ENCODE data around the gene COL1A1. TPM values are rescaled to one million over a fixed set of nuclear protein-coding genes. Genes with fewer than 3 reads are reported as not detected.

The COL1A1 gene
- total RNA-seq, 1 donor from 2014 or later = 6,804 TPM

DNA sequence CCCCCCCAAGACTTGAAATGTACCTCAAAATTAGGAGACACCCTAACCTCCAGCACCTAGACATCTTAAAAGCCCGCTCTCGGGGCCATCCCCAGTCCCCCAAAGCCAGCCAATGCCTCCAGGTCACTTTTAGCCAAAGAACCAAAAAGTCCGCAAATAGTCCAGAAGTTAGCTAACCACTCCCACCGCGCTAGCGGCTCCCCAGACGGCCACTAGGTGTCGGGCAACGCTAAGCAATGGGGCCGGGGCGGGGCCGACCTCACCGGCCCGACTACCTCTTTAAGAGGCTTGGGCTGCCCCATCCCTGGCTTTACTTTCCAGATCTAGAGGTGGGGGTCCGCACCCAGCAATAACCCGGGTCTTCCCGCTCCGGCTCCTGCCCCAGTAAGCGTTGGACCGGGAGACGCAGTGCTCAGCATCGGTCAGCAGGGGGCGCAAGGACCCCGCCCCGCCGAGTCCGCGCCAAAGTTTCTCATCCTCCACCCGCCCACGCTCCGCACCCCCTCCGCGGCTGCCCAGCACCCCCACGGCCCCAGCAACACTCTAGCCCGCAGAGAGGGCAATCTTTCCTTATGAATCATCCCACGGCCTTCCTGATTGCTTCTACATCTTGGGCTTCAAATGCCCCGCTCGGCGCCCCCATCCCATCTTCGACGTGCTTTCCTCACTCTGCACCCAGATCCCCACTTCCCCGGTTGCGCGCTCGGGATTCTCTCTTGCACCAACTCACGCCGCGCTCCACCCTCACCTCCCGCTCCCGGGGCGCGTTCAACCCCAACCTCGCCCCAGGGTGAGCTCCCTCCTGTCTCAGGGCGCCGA is 765 bp downstream of the COL1A1 start:
- no peak for DNase-seq (ENCODE audit: low spot score)

- peak; percentile 96 for DNase-seq (ENCODE audit: low spot score)
Measured at GRCh38 chr17:50199803-50200456, 1.5 kb downstream of the COL1A1 start.

GRCh38 chr17:50199211-50199802 is 2.1 kb downstream of the COL1A1 start:
- DNase-seq (ENCODE audit: low spot score) = peak; percentile 55

DNA sequence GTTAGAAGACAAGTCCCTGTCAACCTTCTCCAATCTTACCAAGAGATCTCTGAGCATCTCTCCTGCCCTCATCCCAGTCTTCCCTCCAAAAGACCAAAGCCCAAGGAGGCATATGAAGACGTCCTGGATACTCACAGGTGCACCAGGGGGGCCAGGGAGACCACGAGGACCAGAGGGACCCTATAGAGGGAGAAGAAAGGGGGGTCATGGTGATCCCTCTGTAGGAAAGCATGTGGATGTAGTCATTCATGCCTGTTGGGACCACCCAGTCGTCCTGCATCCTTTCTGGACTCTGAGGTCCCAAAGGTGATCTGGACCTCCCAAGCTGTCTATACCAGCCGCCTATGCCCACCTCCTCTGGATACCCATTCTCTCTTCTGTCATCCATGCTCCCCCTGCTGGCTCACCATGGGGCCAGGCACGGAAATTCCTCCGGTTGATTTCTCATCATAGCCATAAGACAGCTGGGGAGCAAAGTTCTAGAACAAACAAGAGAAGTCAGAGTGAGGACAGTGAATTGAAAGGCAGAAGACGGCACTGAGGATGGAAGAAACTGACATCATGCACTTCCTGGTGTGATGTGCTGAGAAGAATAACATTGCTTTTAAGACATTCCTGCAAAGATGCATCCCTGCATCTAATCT is 3.3 kb downstream of the COL1A1 start:
- DNase-seq (ENCODE audit: low spot score) = peak; percentile 47

GRCh38 chr17:50196826-50197225 is 4.6 kb downstream of the COL1A1 start:
- DNase-seq (ENCODE audit: low spot score) = peak; percentile 64

DNA sequence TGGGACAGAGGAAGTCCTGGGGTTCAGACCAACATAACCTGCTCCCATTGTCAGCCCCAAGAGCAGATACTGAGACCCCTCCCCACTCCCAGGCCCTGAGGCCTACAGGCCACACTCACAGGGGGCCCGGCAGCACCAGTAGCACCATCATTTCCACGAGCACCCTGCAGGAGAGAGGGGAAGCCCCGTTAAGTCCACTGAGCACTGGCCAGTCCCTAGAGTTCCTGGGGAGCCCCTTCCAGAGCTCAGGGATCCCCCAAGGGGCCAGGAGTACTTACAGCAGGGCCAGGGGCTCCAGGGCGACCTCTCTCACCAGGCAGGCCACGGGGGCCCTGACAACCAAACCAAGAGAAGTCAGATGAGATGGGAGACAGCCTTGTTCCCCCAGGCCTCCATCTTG is 5.4 kb downstream of the COL1A1 start:
- no peak for DNase-seq (ENCODE audit: low spot score)

GRCh38 chr17:50194934-50195865 is 6.2 kb downstream of the COL1A1 start:
- peak; percentile 81 for DNase-seq (ENCODE audit: low spot score)

- DNase-seq (ENCODE audit: low spot score) = peak; percentile 73
Measured at GRCh38 chr17:50194140-50194933, 7.1 kb downstream of the COL1A1 start.

DNA sequence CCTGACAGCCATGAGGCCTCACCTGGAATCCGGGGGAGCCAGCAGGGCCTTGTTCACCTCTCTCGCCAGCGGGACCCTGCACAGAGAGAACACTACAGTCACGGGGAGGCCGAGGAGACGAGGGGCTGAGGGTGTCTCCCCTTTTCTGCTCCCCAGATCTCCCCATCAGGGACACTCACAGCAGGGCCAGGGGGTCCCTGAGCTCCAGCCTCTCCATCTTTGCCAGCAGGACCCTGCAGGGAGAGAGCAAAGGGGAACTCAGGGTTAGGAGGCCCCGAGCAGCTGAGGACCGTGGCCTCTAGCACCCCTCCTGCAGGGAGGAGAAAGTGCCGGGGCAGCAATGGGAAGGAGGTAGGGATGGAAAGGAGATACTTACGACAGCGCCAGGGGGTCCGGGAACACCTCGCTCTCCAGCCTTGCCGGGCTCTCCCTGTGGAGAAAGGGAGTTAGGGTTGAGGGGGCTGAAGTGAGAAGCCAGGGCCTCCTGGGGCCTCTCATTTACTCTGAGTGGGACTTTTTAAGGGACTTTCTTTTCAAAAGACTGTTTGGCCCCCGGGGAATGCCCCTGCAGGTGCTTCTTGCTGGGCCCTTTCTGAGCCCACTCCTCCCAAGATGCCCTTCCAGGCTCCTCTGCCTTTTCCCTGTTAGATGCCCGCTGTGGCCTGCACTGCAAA is 8.7 kb downstream of the COL1A1 start:
- DNase-seq (ENCODE audit: low spot score) = peak; percentile 80

DNA sequence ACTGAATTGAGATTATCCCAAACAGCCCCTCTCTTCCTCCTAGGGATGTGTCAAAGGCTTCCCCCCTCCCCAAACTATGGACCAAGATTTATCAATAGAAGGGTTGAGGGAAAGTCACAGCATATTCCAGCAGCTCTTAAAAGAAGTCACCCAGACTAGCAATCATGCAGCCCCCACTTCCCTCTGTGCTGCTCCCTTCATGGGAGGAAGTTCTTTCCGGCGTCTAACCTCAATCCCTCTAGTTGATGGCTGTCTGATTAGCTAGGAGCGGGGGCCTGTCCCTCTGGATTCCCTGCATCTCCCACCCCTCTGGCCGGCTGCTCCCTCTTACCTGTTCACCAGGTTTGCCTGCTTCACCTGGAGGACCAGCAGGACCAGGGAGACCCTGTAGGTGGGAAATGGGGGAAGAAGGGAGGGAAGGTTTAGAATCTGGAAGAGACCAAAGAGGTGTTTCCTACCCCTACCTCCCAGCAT is 9.2 kb downstream of the COL1A1 start:
- peak; percentile 90 for DNase-seq (ENCODE audit: low spot score)

DNA sequence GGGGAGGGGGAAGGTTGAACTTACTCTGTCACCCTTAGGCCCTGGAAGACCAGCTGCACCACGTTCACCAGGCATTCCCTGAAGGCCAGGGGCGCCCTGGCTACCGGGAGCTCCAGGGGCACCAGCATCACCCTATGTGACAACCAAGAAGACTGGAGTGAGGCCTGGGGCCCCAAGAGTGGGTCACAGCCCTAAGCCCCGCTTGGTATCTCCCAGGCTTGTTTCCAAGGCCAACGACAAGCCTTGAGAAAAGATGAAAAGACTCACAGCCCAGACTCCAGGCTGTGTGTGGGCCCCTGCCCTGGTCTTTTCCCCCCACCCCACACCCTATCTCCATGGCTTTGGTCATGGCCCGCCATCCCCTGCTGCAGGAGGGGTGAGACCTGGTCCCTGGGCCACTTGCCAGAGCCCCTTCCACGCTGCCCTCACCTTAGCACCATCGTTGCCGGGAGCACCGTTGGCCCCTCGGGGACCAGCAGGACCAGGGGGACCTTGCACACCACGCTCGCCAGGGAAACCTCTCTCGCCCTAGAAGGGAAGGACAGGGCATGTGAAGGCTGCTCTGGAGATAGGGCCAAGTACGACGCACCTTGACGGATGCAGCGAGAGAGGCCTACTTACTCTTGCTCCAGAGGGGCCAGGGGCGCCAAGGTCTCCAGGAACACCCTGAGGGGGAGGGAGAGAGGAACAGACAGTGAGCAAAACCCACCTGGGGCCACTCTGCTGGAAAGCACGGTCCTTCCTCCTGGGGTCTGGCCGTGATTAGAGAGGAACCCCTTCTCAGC is 9.9 kb downstream of the COL1A1 start:
- peak; percentile 89 for DNase-seq (ENCODE audit: low spot score)

DNA sequence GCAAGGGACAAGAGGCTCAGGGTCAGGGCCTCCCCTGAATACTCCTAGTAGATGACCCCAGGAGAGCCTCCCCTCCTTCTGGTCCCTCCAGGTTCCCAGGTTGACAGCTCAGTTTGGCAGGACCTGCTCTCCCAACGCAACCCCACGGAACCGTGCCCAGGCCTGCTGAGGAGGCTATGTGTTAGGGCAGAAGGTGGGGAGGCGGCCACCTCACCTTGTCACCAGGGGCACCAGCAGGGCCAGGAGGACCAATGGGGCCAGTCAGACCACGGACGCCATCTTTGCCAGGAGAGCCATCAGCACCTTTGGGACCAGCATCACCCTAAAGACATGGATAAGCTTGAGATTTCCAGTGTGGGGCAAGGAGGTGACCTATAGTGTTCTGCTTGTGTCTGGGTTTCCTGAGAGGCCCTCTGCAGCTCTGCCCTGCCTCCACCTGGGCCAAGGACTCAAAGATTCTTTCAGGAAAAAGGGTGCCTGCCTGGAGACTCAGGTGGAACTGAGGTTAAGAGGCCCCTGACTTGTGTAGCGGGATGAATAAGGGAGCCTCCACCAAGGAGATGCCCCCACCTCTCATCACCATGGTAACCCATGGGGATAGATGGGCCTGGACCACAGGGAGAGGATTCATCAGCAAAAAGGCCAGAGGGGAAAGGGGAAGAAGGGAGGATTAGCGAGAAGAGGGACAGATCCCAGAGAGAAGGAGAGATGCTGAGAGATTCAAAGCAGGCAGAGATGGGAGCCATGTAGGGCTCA is 10.7 kb downstream of the COL1A1 start:
- DNase-seq (ENCODE audit: low spot score) = peak; percentile 94

DNA sequence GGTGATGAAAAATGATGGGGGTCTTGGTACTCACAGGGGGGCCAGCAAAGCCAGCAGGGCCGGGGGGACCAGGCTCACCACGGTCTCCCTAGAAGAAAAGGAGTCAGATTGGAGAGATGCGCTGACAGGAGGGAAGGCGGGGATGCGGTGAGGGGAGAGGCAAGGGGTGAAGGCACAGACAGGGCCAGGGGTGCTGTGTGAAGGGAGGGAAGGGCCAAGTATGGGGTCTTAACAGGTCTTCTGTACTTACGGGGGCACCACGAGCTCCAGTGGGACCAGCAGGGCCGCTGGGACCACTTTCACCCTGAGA is 11.2 kb downstream of the COL1A1 start:
- peak; percentile 90 for DNase-seq (ENCODE audit: low spot score)

DNA sequence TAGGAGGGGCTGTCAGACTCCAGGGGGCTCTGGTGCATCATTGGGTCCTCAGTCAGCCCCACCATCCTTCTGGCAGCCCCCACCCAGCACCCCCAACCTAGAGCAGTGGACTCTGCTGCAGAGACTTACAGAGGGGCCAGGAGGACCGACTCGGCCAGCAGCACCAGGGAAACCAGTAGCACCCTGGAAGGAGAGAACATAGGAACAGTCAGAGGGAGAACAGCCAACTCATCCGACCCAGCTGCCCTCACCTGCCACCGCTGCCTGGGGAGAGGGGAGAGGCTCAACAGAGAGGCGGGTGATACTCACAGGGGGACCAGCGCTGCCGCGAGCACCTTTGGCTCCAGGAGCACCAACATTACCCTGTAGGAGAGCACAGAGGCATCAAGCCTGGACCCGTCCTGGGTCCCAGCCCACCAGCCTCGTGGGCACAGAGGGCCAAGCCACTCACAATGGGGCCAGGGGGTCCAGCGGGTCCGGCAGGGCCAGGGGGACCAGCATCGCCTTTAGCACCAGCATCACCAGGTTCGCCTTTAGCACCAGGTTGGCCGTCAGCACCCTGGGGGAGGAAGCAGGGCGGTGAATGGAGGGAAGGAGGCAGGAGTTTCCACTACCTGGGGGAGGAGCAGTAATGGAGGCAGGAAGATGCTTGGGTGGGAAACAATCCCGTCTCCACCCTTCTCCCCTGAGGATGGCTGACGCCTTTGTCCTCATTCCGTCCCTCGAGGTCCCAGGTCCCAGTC is 11.7 kb downstream of the COL1A1 start:
- peak; percentile 92 for DNase-seq (ENCODE audit: low spot score)

GRCh38 chr17:50188921-50189549 is 12.4 kb downstream of the COL1A1 start:
- DNase-seq (ENCODE audit: low spot score) = peak; percentile 91

GRCh38 chr17:50188531-50188920 is 12.9 kb downstream of the COL1A1 start:
- DNase-seq (ENCODE audit: low spot score) = no peak
